ENCODE results near the gene MISP.
"Not testable (repeated sequence)": the region's sequence is repeated elsewhere in the genome, so short reads cannot be mapped to it uniquely, and the experiment has no call there.

The MISP gene, protein sequence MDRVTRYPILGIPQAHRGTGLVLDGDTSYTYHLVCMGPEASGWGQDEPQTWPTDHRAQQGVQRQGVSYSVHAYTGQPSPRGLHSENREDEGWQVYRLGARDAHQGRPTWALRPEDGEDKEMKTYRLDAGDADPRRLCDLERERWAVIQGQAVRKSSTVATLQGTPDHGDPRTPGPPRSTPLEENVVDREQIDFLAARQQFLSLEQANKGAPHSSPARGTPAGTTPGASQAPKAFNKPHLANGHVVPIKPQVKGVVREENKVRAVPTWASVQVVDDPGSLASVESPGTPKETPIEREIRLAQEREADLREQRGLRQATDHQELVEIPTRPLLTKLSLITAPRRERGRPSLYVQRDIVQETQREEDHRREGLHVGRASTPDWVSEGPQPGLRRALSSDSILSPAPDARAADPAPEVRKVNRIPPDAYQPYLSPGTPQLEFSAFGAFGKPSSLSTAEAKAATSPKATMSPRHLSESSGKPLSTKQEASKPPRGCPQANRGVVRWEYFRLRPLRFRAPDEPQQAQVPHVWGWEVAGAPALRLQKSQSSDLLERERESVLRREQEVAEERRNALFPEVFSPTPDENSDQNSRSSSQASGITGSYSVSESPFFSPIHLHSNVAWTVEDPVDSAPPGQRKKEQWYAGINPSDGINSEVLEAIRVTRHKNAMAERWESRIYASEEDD

DNA sequence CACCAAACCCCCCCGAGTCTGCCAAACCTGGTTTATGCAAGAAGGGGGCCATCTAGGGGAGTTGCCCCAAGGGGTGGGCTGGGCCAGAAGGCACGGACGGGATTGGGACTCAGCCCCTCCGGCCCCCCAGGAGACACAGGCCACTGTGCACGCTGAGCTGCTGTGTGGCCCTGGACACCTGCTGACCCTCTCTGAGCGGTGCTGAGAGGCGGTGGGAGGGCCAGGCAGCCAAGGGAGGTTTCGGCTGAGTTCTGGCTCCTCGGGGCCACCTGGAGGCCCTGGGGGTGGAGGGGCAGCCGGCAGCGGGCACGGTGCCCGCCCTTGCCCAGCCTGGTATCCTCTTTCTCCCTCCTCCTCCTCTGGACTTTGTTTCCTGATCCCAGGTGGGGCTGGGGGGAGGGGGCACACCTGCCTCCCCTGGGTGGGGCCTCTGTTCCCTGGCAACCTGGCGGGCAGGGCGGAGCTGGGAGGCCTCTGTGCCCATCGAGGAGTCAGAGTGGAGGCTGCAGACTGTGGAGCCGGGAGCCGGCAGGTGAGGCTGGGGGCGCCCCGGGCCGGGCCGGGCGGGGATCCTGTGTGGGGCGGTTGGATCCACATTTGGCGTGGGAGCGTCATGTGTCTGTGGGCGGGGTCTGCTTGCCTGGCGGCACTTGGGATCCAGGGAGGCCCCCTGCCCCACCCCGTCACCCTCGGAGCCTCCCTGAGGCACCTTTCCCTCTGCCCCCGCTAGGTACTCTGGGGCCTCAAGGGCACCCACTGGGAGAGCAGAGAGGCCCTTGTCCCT is at the start of gene MISP:
MISP (plus strand) TSS at position 473 of the 784 bp plus-strand sequence. CDS start 5,835 bp downstream, outside the sequence.
- no peak for DNase-seq (ENCODE audit: low spot score)

DNA sequence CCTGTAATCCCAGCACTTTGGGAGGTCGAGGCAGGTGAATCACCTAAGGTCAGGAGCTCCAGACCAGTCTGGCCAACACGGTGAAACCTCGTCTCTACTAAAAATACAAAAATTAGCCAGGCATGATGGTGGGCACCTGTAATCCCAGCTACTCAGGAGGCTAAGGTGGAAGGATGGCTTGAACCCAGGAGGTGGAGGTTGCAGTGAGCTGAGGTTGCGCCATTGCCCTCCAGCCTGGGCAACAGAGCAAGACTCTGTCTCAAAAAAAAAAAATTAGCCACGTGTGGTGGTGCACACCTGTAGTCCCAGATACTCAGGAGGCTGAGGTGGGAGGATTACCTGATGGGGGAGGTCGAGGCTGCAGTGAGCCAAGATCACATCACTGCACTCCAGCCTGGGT is 48.1 kb upstream of the MISP start:
- not testable (repeated sequence) for DNase-seq (ENCODE audit: low spot score)

DNA sequence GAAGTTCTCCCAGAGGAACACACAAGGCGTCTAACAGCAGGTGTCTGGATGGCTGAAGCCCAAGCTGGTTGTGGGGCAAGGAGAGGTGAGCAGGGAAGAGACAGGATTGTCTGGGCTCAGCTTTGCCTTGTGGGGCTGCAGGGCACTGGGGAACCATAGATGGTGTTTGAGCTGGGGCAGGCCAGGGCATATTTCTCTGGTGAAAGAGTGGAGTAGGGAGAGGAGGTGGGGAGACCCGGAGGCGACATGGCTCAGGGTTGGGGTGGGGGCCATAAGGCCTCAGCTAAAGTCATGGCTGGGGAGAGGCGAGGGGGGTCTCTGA is 47.6 kb upstream of the MISP start:
- DNase-seq (ENCODE audit: low spot score): no peak

DNA sequence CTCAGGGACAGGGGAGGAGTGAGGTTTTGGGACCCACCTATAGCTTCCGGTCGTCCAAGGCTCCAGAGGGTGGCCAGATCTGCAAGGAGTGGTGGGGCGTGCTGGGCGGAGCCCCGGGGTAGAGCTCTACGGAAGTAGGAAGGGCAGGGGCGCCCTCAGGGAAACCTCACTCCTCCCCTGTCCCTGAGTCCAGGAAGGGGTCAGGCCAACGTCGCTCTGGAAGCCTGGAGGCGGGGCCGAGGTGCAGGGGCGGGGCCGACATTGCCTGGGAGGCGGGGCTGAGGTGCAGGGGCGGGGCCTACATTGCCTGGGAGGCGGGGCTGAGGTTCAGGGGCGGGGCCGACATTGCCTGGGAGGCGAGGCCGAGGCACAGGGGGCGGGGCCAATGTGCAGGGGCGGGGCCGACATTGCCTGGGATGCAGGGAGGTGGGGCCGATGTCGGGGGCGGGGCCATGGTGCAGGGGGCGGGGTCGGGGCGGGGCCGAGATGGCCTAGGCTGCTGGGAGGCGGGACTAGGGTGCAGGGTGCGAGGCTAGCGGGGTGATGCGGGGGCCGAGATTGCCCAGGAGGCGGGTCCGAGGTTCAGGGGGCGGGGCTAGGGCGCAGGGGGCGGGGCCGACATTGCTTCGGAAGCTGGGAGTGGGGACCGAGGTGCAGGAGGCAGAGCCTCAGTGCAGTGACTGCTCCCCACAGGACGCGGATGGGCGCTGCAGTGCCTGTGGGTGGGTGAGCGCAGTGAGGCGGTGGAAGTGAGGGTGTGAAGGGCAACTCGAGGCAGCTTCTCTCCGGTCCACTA is 47.1 kb upstream of the MISP start:
- no peak for DNase-seq (ENCODE audit: low spot score)

DNA sequence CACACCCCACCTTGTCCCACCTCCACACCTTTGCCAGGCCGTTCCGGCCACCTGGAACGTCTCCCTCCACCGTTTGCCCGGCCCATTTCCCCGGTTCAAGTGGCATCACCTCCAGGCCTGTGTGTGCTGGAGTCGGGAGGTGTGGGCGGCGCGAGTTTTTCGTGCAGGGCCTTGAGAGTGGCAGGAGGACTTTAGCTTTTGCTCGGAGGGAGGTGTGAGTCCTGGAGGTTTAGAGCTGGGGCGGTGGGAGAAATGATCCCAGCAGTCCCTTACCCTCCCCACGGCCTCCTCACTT is 46.5 kb upstream of the MISP start:
- no peak for DNase-seq (ENCODE audit: low spot score)

DNA sequence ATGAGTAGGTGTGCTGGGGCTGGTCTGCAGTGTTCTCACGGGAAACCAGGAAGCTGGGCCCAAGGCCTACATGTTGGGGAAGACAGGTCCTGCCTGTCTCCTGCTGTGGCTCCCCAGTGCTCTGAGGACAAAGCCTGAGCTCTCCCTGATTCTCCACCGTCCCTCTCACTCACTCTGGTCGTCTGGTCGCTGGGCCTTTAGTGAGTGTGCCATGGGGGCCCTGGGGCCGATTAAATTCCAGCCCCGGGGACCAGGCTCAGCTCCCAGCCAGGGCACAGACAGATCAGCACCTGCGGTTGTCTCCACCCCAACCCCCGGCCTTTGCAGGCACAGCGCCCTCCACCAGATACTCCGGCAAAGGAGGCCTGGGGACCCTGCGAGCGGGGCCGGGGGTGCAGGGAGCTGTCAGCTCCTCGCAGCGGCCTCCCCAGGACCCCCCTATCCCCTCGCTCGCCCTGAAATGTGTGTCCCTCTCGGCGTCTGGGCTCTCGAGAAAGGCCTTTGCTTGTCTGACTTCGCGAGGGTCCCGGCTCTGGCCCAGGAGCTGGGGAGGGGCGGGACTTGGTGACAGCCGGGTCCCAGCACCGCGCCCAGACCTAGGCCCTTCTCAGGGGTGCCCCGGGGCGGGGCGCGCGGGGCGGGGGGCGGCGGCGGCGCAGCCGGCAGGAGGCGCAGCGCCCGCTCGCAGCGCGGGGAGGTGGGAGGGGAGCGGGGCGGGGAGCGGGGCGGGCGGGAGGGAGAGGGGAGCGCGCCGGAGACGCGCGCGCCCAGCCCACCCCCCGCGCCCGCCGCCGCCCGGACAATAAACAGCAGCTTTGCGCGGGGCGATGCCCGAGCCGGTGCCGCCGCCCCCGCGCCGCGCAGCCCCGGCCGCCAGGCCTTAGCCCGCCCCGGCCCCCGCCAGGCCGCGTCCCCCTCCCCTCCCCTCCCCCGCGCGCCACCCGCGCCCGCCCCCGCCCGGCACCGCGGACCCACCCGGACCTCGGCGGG is 42.5 kb upstream of the MISP start, which contains the start of gene PALM:
PALM (plus strand) TSS at position 782 of the 990 bp plus-strand sequence. CDS start 212 bp downstream, outside the sequence.
- DNase-seq (ENCODE audit: low spot score): no peak

DNA sequence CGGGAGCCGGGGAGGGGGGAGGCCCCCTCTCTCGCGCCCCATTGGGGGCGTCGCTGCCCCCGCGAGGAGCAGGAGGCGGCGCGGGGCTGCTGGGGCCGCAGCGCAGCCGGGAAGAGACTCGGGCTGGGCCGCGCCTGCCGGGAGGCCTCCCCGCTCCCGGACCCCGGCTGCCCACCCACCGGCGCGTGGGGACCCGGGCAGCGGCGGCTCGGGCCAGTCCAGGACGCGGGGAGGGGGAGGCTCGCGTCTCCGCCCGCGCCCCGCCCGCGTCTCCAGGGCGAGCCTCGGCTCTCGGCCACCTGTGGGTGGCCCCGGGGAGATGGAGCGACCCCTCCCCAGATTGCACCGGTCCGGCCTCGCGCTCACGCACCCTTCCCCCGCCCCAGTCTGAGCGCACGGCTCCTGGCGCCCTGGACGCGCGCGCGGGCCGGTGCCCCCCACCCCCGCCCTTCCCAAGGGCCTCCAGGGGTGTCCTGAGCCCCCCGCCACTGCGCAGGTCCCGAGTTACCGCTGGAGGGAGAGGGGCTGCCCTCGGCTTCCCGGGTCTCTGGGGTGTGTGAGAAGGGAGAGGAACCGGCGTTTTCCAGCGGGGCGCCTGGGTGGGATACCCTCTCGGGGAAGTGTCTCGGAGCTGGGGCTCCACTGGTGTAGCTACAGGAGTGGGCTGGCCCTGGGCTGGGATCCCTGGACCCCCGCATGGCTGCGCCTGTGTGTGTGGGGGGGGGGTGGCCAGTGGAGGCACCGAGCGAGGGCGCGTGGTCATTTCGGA is 41.5 kb upstream of the MISP start:
- no peak for DNase-seq (ENCODE audit: low spot score)

DNA sequence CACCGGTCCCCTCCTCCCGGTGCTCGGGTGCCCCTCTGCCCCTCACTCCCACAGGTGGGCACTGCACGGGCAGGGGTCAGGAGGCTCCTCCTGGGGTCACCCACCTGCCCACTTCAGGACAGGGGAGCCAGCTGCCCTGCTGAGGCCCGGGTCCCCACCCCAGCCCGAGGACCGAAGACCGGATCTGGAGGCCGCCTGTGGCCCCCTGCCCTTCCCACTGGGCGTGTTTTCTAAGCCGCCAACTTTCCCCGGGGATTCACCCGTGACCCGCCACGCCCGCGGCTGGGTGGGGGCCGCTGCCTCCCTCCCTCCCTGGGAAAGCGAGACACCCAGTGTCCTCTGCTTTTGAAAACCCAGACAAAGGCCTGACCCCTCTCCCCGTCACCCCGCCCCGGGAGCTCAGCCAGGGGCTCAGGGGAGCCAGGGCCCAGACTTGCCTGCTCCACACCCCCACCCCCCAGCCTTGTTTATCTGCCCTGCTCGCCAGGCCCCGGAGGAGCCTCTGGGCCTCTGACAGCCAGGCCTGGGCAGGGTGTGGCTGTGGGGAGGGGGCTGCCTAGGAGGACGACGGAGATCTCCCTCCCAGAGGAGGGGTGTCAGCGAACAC is 40.8 kb upstream of the MISP start:
- no peak for DNase-seq (ENCODE audit: low spot score)

DNA sequence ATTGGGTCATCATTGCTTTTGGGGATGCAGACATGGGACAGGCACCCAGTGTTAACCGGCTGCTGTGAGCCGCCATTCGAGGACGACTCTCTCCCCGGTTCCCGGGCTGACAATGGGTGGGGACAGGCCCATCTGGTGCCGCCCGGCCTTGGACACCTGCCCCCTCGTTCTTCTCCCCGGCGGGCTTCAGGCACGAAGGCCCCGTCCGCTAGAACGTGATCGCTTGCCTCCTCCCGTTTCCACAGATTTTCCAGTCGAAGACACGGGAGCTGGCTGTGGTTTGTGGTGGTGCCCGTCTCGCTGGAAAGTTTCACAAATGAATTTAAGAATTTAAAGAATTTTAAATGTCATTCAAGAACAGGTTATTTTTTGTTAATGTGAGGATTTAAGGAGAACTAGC is 40.1 kb upstream of the MISP start:
- no peak for DNase-seq (ENCODE audit: low spot score)

DNA sequence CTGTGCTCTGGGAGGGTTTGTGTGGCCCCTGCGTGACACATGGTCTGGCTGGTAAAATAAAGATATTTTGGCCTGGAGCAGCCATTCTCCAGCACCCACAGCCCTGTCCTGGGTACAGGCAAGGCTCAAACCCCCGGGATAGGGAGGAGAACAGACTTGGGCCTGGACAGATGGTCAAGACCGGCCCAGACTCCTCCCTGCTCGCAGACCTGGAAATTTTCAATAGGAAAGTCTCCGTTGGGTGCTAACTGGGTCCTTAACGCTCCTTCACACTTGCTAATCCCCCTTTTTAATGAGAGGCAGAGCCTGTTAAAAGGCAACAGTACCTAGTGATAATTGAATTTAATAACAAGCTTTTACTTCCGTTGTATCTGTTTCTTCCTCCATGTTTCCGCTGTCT is 39.7 kb upstream of the MISP start:
- no peak for DNase-seq (ENCODE audit: low spot score)

DNA sequence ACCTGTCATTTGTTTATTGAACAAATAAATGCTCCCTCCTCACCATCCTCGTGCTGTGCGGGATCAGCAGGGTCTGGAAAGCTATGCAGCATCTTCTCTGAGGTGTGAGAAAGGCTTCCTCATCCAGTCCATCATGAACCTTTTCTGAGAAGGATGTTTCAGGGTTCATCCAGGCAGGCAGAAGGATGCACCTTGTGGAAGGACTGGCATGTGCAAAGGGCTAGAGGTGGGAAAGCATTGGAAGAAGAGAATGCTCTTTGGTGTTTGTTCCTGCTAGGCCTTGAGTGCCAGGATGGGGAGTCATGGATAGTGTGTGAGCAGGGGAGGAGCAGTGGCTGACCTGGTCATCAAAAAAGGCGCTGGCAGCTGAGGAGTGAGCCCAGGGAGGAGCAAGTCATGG is 35.6 kb upstream of the MISP start:
- DNase-seq (ENCODE audit: low spot score): no peak

DNA sequence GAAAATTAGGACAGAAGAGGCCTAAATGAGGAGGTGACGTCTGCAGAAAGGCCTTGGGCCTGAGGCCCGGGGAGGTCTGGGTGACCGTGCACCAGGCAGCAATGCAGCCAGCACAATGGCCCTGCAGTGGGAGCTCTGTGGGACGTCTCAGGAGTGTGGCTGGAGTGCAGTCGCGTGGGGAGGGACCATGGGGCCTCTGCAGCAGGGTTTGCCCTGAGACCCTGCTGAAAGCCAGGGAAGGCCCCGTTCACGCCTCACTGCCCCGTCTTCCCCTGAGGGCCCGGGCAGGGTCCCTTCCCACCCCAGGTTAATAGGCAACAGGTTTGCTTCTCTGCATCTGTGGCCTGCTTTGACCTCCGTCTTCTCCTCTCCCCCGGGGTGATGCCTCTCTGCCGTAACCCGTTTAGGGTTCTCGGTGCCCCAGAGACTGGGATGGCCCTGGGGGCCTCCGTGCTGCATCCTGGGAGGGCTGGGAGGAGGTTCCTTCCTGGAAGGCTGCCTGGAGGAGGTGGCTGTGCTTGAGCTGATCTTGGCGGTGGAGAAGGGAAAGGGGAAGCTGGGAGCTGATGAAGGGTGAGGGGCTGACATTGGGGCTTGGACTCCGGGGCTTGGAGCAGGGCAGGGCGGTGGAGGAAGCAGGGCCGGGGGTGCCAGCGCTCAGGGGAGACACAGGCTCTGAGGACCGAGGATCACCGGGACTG is 32.5 kb upstream of the MISP start:
- DNase-seq (ENCODE audit: low spot score): no peak

DNA sequence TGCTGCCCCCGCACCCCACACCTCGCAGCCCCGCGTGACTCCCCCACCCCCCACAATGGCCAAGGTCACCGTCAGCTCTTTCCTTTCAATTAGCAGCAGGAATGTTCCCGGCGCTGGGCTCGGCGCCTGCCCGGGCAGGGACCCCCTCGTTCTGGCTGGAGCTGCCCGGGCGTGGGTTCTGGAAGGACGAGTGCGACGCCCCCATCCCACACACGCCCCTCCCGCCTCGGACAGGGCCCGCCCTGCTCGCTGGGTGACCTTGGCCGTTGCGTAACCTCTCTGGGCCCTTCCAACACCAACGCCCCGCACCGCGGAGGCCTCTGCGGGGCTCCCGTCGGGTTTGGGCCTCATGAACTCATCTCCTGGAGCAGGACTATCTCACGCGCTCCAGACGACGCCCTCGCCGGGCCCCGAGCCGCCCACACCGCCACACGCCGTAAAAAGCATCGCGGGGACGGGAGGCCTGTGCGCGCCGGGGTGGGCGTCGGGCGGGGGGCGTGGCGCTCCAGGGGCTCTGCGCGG is 31.9 kb upstream of the MISP start:
- DNase-seq (ENCODE audit: low spot score): no peak

DNA sequence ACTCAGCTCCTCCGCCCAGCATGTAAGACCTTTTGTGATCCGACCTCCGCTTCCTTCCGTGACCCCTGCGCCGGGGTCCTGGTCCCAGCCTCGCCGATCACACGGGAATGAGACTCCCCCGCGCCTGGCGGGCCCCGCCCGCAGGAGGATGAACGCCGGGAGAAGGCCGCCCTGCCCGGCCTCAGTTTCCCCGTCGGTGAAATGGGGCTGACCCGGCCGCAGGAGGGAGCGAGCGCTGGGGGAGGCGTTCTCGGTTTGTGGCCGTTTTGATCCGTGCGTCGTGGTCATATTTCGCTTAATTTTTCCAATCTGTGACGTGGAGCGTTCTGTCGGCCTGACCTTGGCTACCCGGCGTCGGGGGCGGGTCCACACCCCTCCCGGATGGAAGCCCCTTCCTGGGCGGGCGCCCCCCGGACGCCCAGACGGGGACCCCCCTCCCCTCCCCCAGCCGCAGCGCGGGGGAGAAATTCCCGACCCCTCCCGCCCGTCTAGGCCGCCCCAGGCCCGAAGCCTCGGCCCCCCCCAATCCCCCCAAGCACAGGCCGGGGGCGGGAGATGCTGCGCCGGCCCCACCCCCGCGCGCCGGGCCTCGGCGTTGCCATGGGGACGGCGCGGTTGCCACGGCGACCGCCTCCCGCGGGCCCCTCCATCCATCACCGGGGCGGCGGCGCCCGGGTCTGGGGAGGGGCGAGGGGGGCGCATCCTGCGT is 31.1 kb upstream of the MISP start:
- DNase-seq (ENCODE audit: low spot score): no peak

DNA sequence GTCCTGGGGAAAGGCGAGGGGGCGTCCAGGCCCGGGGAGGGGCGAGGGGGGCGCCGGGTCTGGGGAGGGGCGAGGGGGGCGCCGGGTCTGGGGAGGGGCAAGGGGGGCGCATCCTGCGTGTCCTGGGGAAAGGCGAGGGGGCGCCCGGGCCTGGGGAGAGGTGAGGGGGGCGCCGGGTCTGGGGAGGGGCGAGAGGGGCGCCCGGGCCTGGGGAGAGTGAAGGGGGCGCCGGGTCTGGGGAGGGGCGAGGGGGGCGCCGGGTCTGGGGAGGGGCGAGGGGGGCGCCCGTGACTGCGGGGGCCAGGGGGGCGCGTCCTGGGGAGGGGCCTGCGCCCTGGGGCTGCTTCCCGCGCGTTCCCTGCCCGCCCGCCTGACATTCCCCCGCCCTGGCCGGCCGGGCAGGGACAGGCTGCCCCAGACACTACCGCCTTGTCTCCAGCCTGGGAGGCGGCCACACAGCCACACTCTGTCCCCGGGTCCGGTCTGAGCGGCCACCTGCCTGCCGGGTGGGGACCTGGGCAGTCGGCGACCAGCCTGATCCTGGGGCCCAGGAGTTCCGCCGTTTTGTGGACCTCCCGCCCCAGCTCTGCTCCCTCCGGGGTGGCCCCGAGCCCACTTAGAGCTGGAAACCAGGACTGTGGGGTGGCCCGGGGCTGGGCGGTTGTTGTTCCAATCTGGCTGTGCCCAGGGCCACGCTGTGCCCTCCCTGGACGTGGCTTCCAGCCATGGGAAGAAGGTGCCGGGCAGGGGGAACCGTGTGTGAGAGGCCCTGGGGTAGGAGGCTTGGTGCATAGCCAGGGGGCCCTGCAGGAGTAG is 30.4 kb upstream of the MISP start:
- peak; percentile 74 for DNase-seq (ENCODE audit: low spot score)

DNA sequence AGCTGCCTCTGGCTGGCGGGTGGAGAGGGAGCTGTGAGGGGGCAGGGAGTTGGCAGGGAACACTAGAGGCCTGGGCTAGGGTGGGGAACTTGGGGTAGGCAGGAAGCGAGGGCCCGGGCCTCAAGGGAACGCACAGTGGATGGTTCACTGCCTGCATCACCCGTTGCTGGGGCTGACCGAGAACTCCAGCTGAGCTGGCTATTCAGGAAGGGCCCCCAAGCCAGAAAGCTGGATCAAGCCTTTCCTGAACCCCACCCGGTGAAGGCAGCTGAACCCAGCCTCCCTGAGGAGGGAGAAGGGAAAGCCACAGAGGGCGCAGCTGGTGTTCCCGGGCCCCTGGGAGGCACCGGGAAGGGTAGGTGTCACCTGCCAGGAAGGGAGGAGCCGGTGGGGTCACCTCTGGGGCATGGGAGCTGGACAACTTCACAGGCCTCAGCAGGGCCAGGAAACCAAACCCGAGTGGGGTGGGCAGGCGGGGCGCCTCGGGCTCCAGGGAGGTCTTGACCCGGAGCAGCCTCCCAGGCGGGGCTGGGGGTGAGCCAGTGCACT is 28.3 kb upstream of the MISP start:
- no peak for DNase-seq (ENCODE audit: low spot score)

DNA sequence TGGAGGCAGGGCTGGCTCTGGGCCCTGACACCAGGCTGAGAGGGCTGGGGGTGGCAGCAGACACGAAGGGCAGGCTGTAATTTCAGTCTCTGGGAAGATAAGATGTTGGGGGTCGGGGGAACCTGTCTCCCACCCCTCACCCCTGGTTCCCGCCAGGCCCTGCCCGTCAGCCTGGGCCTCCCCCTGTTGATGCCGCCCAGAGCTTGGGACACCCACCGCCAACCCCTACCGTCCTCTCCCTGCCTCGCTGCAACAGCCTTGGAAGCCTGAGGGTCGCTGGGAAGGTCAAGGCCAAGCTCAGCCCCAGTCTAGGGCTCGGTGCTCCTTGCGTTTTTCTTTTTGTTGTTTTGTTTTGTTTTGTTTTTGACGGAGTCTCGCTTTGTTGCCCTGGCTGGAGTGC is 27.7 kb upstream of the MISP start:
- no peak for DNase-seq (ENCODE audit: low spot score)
